PFSK-1 (cell line): Measurements from ENCODE around the gene PNMA6E.

Experiments used
- POLR2AphosphoS5 ChIP-seq: IDR thresholded peaks from 2 replicates; pipeline ENCODE4 v1.6.1; 2012; ENCODE audit warnings: low read depth, mild to moderate bottlenecking, control low read depth, low read length, moderate library complexity
- REST ChIP-seq, 2 experiments: IDR thresholded peaks; 2 replicates each; pipeline versions ENCODE4 v1.6.1 to v1.8.0; 2011 to 2012; ENCODE audit warnings: low read depth in 2 of 2, low read length in 2 of 2, control low read depth in 1 of 2, inconsistent platforms in 1 of 2, mild to moderate bottlenecking in 1 of 2, moderate library complexity in 1 of 2; ENCODE audit not compliant: insufficient read depth in 1 of 2

- TF ChIP-seq POLR2AphosphoS5 (no peak), REST (IDR thresholded peaks at IDR 0.05; ENCODE audit: insufficient read depth in 1 of 2, low read depth in 2 of 2, low read length in 2 of 2) (no peak)
Observed at GRCh38 chrX:153365670-153366069, 35.5 kb downstream of the PNMA6E start.
